ENCODE measurements around the gene BAG3.
A peak's percentile ranks its signal among the peaks of the same experiment; 100 is the strongest.

The BAG3 gene

DNA sequence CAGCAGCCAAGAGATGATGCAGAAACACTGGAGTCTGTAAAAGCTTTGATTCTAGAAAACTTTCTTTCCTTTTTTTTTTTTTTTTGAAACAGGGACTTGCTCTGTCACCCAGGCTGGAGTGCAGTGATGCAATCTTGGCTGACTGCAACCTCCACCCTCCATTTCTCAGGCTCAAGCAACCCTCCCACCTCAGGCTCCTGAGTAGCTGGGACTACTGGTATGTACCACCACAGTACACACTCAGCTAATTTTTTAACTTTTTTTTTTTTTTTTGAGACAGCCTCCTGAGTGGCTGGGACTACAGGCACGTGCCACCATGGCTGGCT is 17.0 kb upstream of the BAG3 start:
- Histone ChIP-seq H3K4me3 (ENCODE audit: low read depth, low read length) (no peak overlapping the region), H3K4me1 (ENCODE audit: control insufficient read depth, insufficient read depth, low read length) (no peaks in the 10 kb centered on the region), H3K36me3 (ENCODE audit: control insufficient read depth in 2 of 2, insufficient read depth in 1 of 2, low read length in 2 of 2) (no peaks in the 10 kb centered on the region), H3K27ac (ENCODE audit: extremely low read depth, low read depth, low read length) (no peak overlapping the region), H3K9me3 (ENCODE audit: control insufficient read depth, insufficient read depth, low read depth, low read length) (no peaks in the 10 kb centered on the region)
- ChIA-PET POLR2A (interaction anchor here (0.6 kb wide), 1 partner anchor 252 kb away, joined by 3 read pairs; no protein-coding TSS in a partner anchor), CTCF (interaction anchor here (0.7 kb wide), 1 partner anchor 809 kb away, joined by 5 read pairs; no protein-coding TSS in a partner anchor)
- no peak for TF ChIP-seq ZNF211 (tag by site-specific recombination; IDR thresholded peaks at IDR 0.05; ENCODE audit: low read depth)
- 0 out of 2 replicates have a peak, but pooled peaks have one; percentile 15 for TF ChIP-seq ZNF362 (tag by site-specific recombination; IDR thresholded peaks at IDR 0.05)
- no peak for TF ChIP-seq ZEB2 (tag by site-specific recombination; IDR thresholded peaks at IDR 0.05)

DNA sequence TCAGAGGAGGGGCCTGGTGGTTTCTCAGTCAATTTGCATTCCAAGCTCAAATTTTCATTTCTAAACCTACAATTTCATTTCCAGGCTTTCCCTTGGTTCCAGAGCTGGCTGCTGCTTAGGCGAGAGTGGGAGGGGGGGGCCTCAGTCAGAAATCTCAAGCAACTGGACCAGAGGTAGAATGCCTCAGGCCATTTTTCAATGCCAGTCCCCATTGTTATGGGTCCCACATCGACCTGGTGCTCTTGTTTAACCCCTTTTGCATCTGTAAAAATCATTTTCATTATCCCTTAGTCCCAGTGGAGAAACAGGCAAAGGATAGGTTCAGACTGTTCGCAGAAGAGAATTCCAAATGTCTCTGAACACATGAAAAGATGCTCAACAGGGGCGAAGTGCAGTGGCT is 13.5 kb upstream of the BAG3 start:
- no peak overlapping the region for H3K27ac ChIP-seq (ENCODE audit: extremely low read depth, low read depth, low read length)
- POLR2A ChIA-PET, result no interaction called here
- TF ChIP-seq ZXDB (tag by site-specific recombination; IDR thresholded peaks at IDR 0.05) (no peak), ZNF747 (tag by site-specific recombination; IDR thresholded peaks at IDR 0.05) (no peak), ZSCAN16 (tag by site-specific recombination; IDR thresholded peaks at IDR 0.05) (no peak), ZNF677 (tag by site-specific recombination; IDR thresholded peaks at IDR 0.05) (no peak), ZNF362 (tag by site-specific recombination; IDR thresholded peaks at IDR 0.05) (no peak), MZF1 (tag by site-specific recombination; IDR thresholded peaks at IDR 0.05; ENCODE audit: borderline replicate concordance) (no peak), KLF10 (tag by site-specific recombination; IDR thresholded peaks at IDR 0.05) (no peak), ZNF501 (tag by site-specific recombination; IDR thresholded peaks at IDR 0.05) (no peak), ZNF23 (tag by site-specific recombination; IDR thresholded peaks at IDR 0.05; ENCODE audit: borderline replicate concordance) (no peak), ZNF394 (tag by site-specific recombination; IDR thresholded peaks at IDR 0.05; ENCODE audit: borderline replicate concordance) (no peak), ZNF2 (tag by site-specific recombination; IDR thresholded peaks at IDR 0.05) (no peak), GLI2 (tag by site-specific recombination; IDR thresholded peaks at IDR 0.05; ENCODE audit: borderline replicate concordance, low read depth) (no peak), ZNF138 (tag by site-specific recombination; IDR thresholded peaks at IDR 0.05; ENCODE audit: borderline replicate concordance) (no peak), ZNF768 (tag by site-specific recombination; IDR thresholded peaks at IDR 0.05) (no peak)
- TF ChIP-seq, protein P1, sequence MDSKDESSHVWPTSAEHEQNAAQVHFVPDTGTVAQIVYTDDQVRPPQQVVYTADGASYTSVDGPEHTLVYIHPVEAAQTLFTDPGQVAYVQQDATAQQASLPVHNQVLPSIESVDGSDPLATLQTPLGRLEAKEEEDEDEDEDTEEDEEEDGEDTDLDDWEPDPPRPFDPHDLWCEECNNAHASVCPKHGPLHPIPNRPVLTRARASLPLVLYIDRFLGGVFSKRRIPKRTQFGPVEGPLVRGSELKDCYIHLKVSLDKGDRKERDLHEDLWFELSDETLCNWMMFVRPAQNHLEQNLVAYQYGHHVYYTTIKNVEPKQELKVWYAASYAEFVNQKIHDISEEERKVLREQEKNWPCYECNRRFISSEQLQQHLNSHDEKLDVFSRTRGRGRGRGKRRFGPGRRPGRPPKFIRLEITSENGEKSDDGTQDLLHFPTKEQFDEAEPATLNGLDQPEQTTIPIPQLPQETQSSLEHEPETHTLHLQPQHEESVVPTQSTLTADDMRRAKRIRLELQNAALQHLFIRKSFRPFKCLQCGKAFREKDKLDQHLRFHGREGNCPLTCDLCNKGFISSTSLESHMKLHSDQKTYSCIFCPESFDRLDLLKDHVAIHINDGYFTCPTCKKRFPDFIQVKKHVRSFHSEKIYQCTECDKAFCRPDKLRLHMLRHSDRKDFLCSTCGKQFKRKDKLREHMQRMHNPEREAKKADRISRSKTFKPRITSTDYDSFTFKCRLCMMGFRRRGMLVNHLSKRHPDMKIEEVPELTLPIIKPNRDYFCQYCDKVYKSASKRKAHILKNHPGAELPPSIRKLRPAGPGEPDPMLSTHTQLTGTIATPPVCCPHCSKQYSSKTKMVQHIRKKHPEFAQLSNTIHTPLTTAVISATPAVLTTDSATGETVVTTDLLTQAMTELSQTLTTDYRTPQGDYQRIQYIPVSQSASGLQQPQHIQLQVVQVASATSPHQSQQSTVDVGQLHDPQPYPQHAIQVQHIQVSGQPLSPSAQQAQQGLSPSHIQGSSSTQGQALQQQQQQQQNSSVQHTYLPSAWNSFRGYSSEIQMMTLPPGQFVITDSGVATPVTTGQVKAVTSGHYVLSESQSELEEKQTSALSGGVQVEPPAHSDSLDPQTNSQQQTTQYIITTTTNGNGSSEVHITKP (tag by site-specific recombination; IDR thresholded peaks at IDR 0.05), result no peak
- TF ChIP-seq, protein P2, sequence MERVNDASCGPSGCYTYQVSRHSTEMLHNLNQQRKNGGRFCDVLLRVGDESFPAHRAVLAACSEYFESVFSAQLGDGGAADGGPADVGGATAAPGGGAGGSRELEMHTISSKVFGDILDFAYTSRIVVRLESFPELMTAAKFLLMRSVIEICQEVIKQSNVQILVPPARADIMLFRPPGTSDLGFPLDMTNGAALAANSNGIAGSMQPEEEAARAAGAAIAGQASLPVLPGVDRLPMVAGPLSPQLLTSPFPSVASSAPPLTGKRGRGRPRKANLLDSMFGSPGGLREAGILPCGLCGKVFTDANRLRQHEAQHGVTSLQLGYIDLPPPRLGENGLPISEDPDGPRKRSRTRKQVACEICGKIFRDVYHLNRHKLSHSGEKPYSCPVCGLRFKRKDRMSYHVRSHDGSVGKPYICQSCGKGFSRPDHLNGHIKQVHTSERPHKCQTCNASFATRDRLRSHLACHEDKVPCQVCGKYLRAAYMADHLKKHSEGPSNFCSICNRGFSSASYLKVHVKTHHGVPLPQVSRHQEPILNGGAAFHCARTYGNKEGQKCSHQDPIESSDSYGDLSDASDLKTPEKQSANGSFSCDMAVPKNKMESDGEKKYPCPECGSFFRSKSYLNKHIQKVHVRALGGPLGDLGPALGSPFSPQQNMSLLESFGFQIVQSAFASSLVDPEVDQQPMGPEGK (tag by site-specific recombination; IDR thresholded peaks at IDR 0.05), result no peak
- TF ChIP-seq, protein P3, sequence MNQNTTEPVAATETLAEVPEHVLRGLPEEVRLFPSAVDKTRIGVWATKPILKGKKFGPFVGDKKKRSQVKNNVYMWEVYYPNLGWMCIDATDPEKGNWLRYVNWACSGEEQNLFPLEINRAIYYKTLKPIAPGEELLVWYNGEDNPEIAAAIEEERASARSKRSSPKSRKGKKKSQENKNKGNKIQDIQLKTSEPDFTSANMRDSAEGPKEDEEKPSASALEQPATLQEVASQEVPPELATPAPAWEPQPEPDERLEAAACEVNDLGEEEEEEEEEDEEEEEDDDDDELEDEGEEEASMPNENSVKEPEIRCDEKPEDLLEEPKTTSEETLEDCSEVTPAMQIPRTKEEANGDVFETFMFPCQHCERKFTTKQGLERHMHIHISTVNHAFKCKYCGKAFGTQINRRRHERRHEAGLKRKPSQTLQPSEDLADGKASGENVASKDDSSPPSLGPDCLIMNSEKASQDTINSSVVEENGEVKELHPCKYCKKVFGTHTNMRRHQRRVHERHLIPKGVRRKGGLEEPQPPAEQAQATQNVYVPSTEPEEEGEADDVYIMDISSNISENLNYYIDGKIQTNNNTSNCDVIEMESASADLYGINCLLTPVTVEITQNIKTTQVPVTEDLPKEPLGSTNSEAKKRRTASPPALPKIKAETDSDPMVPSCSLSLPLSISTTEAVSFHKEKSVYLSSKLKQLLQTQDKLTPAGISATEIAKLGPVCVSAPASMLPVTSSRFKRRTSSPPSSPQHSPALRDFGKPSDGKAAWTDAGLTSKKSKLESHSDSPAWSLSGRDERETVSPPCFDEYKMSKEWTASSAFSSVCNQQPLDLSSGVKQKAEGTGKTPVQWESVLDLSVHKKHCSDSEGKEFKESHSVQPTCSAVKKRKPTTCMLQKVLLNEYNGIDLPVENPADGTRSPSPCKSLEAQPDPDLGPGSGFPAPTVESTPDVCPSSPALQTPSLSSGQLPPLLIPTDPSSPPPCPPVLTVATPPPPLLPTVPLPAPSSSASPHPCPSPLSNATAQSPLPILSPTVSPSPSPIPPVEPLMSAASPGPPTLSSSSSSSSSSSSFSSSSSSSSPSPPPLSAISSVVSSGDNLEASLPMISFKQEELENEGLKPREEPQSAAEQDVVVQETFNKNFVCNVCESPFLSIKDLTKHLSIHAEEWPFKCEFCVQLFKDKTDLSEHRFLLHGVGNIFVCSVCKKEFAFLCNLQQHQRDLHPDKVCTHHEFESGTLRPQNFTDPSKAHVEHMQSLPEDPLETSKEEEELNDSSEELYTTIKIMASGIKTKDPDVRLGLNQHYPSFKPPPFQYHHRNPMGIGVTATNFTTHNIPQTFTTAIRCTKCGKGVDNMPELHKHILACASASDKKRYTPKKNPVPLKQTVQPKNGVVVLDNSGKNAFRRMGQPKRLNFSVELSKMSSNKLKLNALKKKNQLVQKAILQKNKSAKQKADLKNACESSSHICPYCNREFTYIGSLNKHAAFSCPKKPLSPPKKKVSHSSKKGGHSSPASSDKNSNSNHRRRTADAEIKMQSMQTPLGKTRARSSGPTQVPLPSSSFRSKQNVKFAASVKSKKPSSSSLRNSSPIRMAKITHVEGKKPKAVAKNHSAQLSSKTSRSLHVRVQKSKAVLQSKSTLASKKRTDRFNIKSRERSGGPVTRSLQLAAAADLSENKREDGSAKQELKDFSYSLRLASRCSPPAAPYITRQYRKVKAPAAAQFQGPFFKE (tag by site-specific recombination; IDR thresholded peaks at IDR 0.05; ENCODE audit: borderline replicate concordance), result no peak

More for the DNA sequence above, 13.5 kb upstream of the BAG3 start:
- no peaks in the 10 kb centered on the region for H3K4me1 ChIP-seq (ENCODE audit: control insufficient read depth, insufficient read depth, low read length)
- H3K9me3 ChIP-seq (ENCODE audit: control insufficient read depth, insufficient read depth, low read depth, low read length), result no peaks in the 10 kb centered on the region
- H3K4me3 ChIP-seq (ENCODE audit: low read depth, low read length), result no peak overlapping the region
- CTCF ChIA-PET, result interaction anchor here (0.7 kb wide), 2 partner anchors 120 to 222 kb away, joined by 3 read pairs; no protein-coding TSS in a partner anchor
- no peaks in the 10 kb centered on the region for H3K36me3 ChIP-seq (ENCODE audit: control insufficient read depth in 2 of 2, insufficient read depth in 1 of 2, low read length in 2 of 2)

Data from HEK293 (cell line).